HG03565 (cell line): ENCODE data around the gene C2orf76.

Experiments
- ATAC-seq: cut with Tn5 transposase; IDR thresholded peaks from one replicate; pipeline ENCODE4 v1.9.1; 2021; ENCODE audit warnings: mild to moderate bottlenecking, moderate library complexity; ENCODE audit not compliant: unreplicated experiment

The C2orf76 gene

GRCh38 chr2:119338826-119339561 lies 27.6 kb downstream of the C2orf76 start:
- ATAC-seq = peak; percentile 98

- ATAC-seq = no peak
Measured at GRCh38 chr2:119338272-119338671, 28.4 kb downstream of the C2orf76 start.

GRCh38 chr2:119337749-119338148 lies 28.9 kb downstream of the C2orf76 start:
- no peak for ATAC-seq

GRCh38 chr2:119333833-119334232 lies 32.8 kb downstream of the C2orf76 start:
- ATAC-seq = no peak

- ATAC-seq = no peak
Measured at GRCh38 chr2:119333360-119333759, 33.3 kb downstream of the C2orf76 start.

GRCh38 chr2:119332953-119333352 lies 33.7 kb downstream of the C2orf76 start:
- ATAC-seq = no peak

GRCh38 chr2:119327431-119327830 lies 39.2 kb downstream of the C2orf76 start:
- no peak for ATAC-seq

GRCh38 chr2:119326938-119327337 lies 39.7 kb downstream of the C2orf76 start:
- ATAC-seq = no peak

- no peak for ATAC-seq
Measured at GRCh38 chr2:119324685-119325270, 41.9 kb downstream of the C2orf76 start.

GRCh38 chr2:119323459-119323858 lies 43.2 kb downstream of the C2orf76 start:
- no peak for ATAC-seq

- no peak for ATAC-seq
Measured at GRCh38 chr2:119319593-119319992, 47.0 kb downstream of the C2orf76 start.

- no peak for ATAC-seq
Measured at GRCh38 chr2:119317554-119317953, 49.1 kb downstream of the C2orf76 start.

- ATAC-seq = no peak
Measured at GRCh38 chr2:119316066-119316465, 50.6 kb downstream of the C2orf76 start.

- no peak for ATAC-seq
Measured at GRCh38 chr2:119315241-119315925, 51.3 kb downstream of the C2orf76 start.

- no peak for ATAC-seq
Measured at GRCh38 chr2:119311831-119312230, 54.8 kb downstream of the C2orf76 start.

- no peak for ATAC-seq
Measured at GRCh38 chr2:119311371-119311770, 55.3 kb downstream of the C2orf76 start.

- ATAC-seq = no peak
Measured at GRCh38 chr2:119308793-119309330, 57.8 kb downstream of the C2orf76 start.

- ATAC-seq = no peak
Measured at GRCh38 chr2:119307419-119308140, 59.1 kb downstream of the C2orf76 start.

GRCh38 chr2:119306196-119306590 lies 60.4 kb downstream of the C2orf76 start:
- ATAC-seq = no peak

GRCh38 chr2:119305497-119306195 lies 61.0 kb downstream of the C2orf76 start:
- no peak for ATAC-seq

GRCh38 chr2:119304847-119305246 lies 61.8 kb downstream of the C2orf76 start:
- no peak for ATAC-seq
